Kidney (tissue), 14 donors: ENCODE data around the gene KIF11. TPM values are rescaled to one million over a fixed set of nuclear protein-coding genes. Genes with fewer than 3 reads are reported as not detected.

Experiments used
- DNase-seq, 5 donors: peaks; one replicate each; pipeline ENCODE4 v3.0.0-alpha.2; 2013 to 2020
- FAIRE-seq: peaks from 2 replicates; lab custom pipeline; 2012; peaks lifted over from hg19 to GRCh38; lab: Jason Lieb, UNC
- H3K27ac ChIP-seq, 2 donors: one replicate each; pipeline ENCODE4 v1.7.0; 2013; ENCODE audit warnings: low read depth in 2 of 2, low read length in 2 of 2, inconsistent platforms in 1 of 2
- H3K27me3 ChIP-seq: one replicate; pipeline ENCODE4 v1.7.1; 2013; ENCODE audit warnings: low read length, inconsistent platforms; ENCODE audit not compliant: control insufficient read depth, insufficient read depth
- H3K36me3 ChIP-seq, 3 donors: one replicate each; pipeline versions ENCODE4 v1.7.0 to v1.7.1; 2013; ENCODE audit warnings: low read length in 3 of 3, control low read depth in 1 of 3, inconsistent platforms in 1 of 3; ENCODE audit not compliant: insufficient read depth in 3 of 3, control insufficient read depth in 2 of 3
- H3K4me1 ChIP-seq, 3 donors: one replicate each; pipeline versions ENCODE4 v1.7.0 to v1.7.1; 2013; ENCODE audit warnings: low read length in 3 of 3, inconsistent platforms in 1 of 3, low read depth in 1 of 3; ENCODE audit not compliant: control insufficient read depth in 2 of 3, insufficient read depth in 2 of 3
- H3K4me3 ChIP-seq, 3 donors: one replicate each; pipeline versions ENCODE4 v1.7.0 to v1.8.1; 2013; ENCODE audit warnings: low read length in 3 of 3, control low read depth in 1 of 3, inconsistent platforms in 1 of 3
- H3K9ac ChIP-seq, 3 donors: one replicate each; pipeline versions ENCODE4 v1.7.0 to v1.7.1; 2013; ENCODE audit warnings: low read length in 3 of 3, control low read depth in 1 of 3, inconsistent platforms in 1 of 3
- H3K9me3 ChIP-seq, 3 donors: one replicate each; pipeline versions ENCODE4 v1.7.0 to v1.7.1; 2013; ENCODE audit warnings: low read length in 3 of 3, control low read depth in 1 of 3, inconsistent platforms in 1 of 3; ENCODE audit not compliant: control insufficient read depth in 2 of 3, insufficient read depth in 1 of 3
- intact Hi-C: fragments of 100-400 bp; cut with DNase I; formaldehyde crosslinking; loops from one replicate; pipeline ENCODE4 v1.11.1; 2022
- polyA plus RNA-seq: library from polyadenylated mRNA; stranded (reverse); fragments of 350-450 nt; fragmentation: Illumina TruSeq; extraction: RNeasy Lipid Tissue Mini Kit (QIAGEN cat#74804); gene quantifications from one replicate; pipeline ENCODE4 v1.2.3, GENCODE V29; 2014; ENCODE audit warnings: low read depth, low replicate concordance; ENCODE audit not compliant: insufficient read depth
- total RNA-seq: library from RNA; stranded (reverse); fragmentation: NEBNext Ultra II Directional; extraction: Animal tissue kit (Norgen Biotek cat#: 25700); gene quantifications from one replicate; pipeline ENCODE4 v1.2.1, GENCODE V29; 2021
- TF ChIP-seq, protein P1 (sequence below): IDR thresholded peaks from 3 replicates; pipeline ENCODE4 v1.5.1; 2012; ENCODE audit warnings: mild to moderate bottlenecking, moderate library complexity, borderline replicate concordance; ENCODE audit not compliant: insufficient read depth; ENCODE audit errors: extremely low read depth
- donor health status: control.
- donor health status: control.
- donor health status: control.
- donor health status: control.
- donor health status: control.
- donor health status: DM: yes; HTN: yes; CAD: no.
- donor health status: Normal renal cell carcinoma (clear cell type).

KIF11 gene
- total and polyA plus RNA-seq, 2 donors from 2014 or later = 0.39 to 1.6 TPM

DNA sequence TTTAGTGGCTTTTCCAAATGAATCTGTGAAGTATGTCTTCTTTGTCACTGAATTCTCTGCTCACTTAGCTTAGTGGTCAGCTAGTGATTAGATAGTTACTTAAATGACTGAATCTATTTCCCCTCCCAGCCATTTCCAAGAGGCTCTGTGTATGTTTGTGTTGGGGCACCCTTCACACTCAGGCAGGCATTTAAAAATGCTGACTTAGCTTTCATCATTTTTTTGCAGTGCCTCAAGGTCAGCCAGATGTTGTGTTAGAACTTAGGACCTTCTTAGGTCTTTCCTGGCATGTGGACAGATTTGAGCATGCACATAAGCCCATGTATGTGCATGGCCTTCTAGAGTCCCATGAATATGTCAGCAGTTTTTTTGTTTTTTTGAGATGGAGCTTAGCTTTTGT is 71.4 kb downstream of the KIF11 start:
- Histone ChIP-seq H3K27ac (no peak overlapping the region), H3K9ac (no peak overlapping the region), H3K9me3 (peaks cover 0 to 9% (median 4%) of the 10 kb centered on the region in 3 donors), H3K27me3 (no peaks in the 10 kb centered on the region), H3K36me3 (no peaks in the 10 kb centered on the region), H3K4me3 (no peak overlapping the region), H3K4me1 (no peaks in the 10 kb centered on the region)
- intact Hi-C loops = no loop called here
- TF ChIP-seq, protein P1, sequence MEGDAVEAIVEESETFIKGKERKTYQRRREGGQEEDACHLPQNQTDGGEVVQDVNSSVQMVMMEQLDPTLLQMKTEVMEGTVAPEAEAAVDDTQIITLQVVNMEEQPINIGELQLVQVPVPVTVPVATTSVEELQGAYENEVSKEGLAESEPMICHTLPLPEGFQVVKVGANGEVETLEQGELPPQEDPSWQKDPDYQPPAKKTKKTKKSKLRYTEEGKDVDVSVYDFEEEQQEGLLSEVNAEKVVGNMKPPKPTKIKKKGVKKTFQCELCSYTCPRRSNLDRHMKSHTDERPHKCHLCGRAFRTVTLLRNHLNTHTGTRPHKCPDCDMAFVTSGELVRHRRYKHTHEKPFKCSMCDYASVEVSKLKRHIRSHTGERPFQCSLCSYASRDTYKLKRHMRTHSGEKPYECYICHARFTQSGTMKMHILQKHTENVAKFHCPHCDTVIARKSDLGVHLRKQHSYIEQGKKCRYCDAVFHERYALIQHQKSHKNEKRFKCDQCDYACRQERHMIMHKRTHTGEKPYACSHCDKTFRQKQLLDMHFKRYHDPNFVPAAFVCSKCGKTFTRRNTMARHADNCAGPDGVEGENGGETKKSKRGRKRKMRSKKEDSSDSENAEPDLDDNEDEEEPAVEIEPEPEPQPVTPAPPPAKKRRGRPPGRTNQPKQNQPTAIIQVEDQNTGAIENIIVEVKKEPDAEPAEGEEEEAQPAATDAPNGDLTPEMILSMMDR = no peak
- FAIRE-seq (no peak), DNase-seq (no peak)

DNA sequence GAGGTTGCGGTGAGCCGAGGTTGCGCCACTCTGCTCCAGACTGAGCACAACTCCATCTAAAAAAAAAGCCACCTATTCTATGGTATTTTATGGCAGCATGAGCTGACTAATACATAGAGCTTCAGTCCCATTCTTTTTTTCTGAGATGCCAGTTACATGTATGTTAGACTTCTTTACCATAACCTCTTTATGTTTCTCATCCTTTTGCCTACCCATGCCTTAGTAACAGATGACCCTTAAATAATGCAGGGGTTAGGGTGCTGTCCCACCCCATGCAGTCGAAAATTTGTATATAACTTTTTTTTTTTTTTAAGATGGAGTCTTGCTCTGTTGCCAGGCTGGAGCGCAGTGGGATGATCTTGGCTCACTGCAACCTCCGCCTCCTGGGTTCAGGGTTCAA is 74.1 kb downstream of the KIF11 start:
- no peak overlapping the region for H3K27ac ChIP-seq
- no peak overlapping the region for H3K4me3 ChIP-seq
- no peak overlapping the region for H3K9ac ChIP-seq
- H3K27me3 ChIP-seq = no peaks in the 10 kb centered on the region
- no peak for FAIRE-seq
- H3K9me3 ChIP-seq = peaks cover 0 to 9% (median 4%) of the 10 kb centered on the region in 3 donors
- H3K36me3 ChIP-seq = no peaks in the 10 kb centered on the region
- DNase-seq = peak in 1 of 5 donors; percentile 27
- TF ChIP-seq, protein P1 = no peak
- H3K4me1 ChIP-seq = no peaks in the 10 kb centered on the region
- intact Hi-C loops = no loop called here

DNA sequence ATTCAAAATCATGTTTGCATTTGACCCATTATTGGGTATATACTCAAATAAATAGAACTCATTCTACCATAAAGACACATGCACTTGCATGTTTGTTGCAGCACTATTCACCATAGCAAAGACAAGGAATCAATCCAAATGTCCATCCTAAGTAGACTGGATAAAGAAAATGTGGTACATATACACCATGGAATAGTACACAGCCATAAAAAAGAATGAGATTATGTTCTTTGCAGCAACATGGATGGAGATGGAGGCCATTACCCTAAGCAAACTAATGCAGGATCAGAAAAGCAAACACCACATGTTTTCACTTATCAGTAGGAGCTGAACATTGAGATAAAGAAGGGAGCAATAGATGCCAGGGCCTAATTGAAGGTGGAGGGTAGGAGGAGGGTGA is 84.8 kb downstream of the KIF11 start:
- intact Hi-C loops = no loop called here
- Histone ChIP-seq H3K4me1 (no peaks in the 10 kb centered on the region), H3K27ac (no peak overlapping the region), H3K27me3 (no peaks in the 10 kb centered on the region), H3K9ac (no peak overlapping the region), H3K36me3 (no peaks in the 10 kb centered on the region), H3K9me3 (no peaks in the 10 kb centered on the region), H3K4me3 (no peak overlapping the region)
- TF ChIP-seq, protein P1 = no peak
- FAIRE-seq (no peak), DNase-seq (no peak)

DNA sequence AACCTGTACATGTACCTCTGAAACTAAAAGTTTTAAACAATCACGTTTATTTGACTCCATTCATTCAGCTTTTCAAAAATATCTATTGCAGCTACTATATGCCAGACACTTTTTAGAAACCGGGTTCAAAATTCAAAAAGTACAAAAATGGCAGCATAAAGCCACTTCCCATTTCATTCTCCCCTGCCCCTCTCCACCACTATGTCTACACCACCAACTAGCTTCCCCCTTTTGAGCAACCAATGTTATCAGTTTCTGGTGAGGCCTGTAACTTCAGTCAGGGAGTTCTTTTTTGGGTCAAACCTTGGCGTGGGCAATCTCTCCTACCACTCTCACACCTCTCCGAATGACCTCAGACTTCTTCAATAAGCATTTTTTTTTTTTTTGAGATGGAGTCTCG is 85.3 kb downstream of the KIF11 start:
- no peak overlapping the region for H3K27ac ChIP-seq
- no peak overlapping the region for H3K4me3 ChIP-seq
- H3K9me3 ChIP-seq = no peaks in the 10 kb centered on the region
- TF ChIP-seq, protein P1 = no peak
- intact Hi-C loops = no loop called here
- DNase-seq (no peak), FAIRE-seq (no peak)
- H3K27me3 ChIP-seq = no peaks in the 10 kb centered on the region
- no peak overlapping the region for H3K9ac ChIP-seq
- H3K4me1 ChIP-seq = no peaks in the 10 kb centered on the region
- H3K36me3 ChIP-seq = no peaks in the 10 kb centered on the region
